ENCODE measurements around the gene GPR63.

DNA sequence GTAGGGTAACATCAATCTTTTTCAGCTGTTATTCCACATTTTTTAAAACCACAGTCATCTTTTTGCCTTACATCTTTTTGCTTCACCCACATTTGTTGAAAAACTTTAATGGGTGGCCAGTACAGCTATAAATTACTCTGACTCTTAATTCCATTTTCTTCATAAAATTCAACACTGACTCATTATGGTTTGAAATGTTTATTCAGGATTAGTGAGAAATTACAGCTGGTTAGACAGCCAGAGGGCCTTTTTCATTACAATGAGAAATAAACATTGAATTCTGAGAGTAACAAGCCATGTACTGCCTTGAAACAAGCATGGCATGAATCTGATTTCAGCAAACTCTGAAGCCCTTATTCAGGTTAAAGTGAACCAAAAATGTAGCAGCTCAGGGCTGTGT is 40.9 kb upstream of the GPR63 start:
- TF ChIP-seq, protein P1, sequence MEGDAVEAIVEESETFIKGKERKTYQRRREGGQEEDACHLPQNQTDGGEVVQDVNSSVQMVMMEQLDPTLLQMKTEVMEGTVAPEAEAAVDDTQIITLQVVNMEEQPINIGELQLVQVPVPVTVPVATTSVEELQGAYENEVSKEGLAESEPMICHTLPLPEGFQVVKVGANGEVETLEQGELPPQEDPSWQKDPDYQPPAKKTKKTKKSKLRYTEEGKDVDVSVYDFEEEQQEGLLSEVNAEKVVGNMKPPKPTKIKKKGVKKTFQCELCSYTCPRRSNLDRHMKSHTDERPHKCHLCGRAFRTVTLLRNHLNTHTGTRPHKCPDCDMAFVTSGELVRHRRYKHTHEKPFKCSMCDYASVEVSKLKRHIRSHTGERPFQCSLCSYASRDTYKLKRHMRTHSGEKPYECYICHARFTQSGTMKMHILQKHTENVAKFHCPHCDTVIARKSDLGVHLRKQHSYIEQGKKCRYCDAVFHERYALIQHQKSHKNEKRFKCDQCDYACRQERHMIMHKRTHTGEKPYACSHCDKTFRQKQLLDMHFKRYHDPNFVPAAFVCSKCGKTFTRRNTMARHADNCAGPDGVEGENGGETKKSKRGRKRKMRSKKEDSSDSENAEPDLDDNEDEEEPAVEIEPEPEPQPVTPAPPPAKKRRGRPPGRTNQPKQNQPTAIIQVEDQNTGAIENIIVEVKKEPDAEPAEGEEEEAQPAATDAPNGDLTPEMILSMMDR (IDR thresholded peaks at IDR 0.05), result no peak
- TF ChIP-seq POLR2A (IDR thresholded peaks at IDR 0.05), result no peak

Measured in body of pancreas (tissue), 4 donors.